Endothelial cell of umbilical vein (primary cell): ENCODE data around the gene CNOT4. TPM values are rescaled to one million over a fixed set of nuclear protein-coding genes. Genes with fewer than 3 reads are reported as not detected.

Experiments
- BruUV-seq: library from RNA; stranded (reverse); fragments of 400-500 nt; replicated peaks from 2 replicates; lab custom pipeline; 2021; lab: Mats Ljungman, UMichigan
- CTCF ChIA-PET: fragments of 300-600, 350-600 bp; sonication (Branson Sonifier 250); formaldehyde crosslinking; loops from one replicate; lab custom pipeline; 2021; ENCODE audit warnings: antibody characterized with exemption, inconsistent platforms; lab: Charles Lee
- POLR2A ChIA-PET: fragments of 300-600, 350-600 bp; sonication (Branson Sonifier 250); formaldehyde crosslinking; loops from one replicate; lab custom pipeline; 2021; ENCODE audit warnings: antibody characterized with exemption, inconsistent platforms; lab: Charles Lee
- DNase-seq: peaks from one replicate; pipeline ENCODE4 v3.0.0-alpha.2; 2011; ENCODE audit warnings: low read depth, low spot score
- FAIRE-seq: peaks from 2 replicates; lab custom pipeline; 2011; peaks lifted over from hg19 to GRCh38; lab: Jason Lieb, UNC
- H2AFZ ChIP-seq: 2 replicates; pipeline ENCODE4 v1.6.0; 2012; ENCODE audit warnings: low read depth, low read length, control low read depth, inconsistent platforms
- H3K27ac ChIP-seq: 2 replicates; pipeline ENCODE4 v1.5.1; 2011; ENCODE audit warnings: low read depth, mild to moderate bottlenecking, control low read depth, low read length, moderate library complexity; ENCODE audit not compliant: insufficient read depth
- H3K27me3 ChIP-seq, 2 experiments: 2 replicates each; pipeline versions ENCODE4 v1.6.0 to v1.6.1; 2011; ENCODE audit warnings: low read length in 2 of 2, mixed read lengths in 1 of 2; ENCODE audit not compliant: control insufficient read depth in 2 of 2, insufficient read depth in 2 of 2
- H3K36me3 ChIP-seq, 2 experiments: 2 replicates in 1 of 2; 3 replicates in 1 of 2; pipeline ENCODE4 v1.5.1; 2011; ENCODE audit warnings: low read length in 2 of 2, mild to moderate bottlenecking in 1 of 2, moderate library complexity in 1 of 2; ENCODE audit not compliant: control insufficient read depth in 2 of 2, insufficient read depth in 2 of 2; ENCODE audit errors: extremely low read depth in 1 of 2
- H3K4me1 ChIP-seq: 3 replicates; pipeline ENCODE4 v1.5.1; 2011; ENCODE audit warnings: mild to moderate bottlenecking, low read length; ENCODE audit not compliant: control insufficient read depth, insufficient read depth; ENCODE audit errors: extremely low read depth
- H3K4me2 ChIP-seq: 2 replicates; pipeline ENCODE4 v1.6.1; 2011; ENCODE audit warnings: low read length, control low read depth, mixed read lengths; ENCODE audit not compliant: insufficient read depth
- H3K4me3 ChIP-seq, 3 experiments: fragments of 200-600 bp in 1 of 3; sonication (generic), shearing (Covaris generic) in 1 of 3; replicated peaks in 1 of 3; 2 replicates each; pipeline ENCODE4 v1.5.1; 2011 to 2016; ENCODE audit warnings: control low read depth in 3 of 3, low read length in 3 of 3, mild to moderate bottlenecking in 2 of 3, inconsistent platforms in 1 of 3, low read depth in 1 of 3, moderate library complexity in 1 of 3; ENCODE audit not compliant: insufficient read depth in 1 of 3
- H3K79me2 ChIP-seq: 2 replicates; pipeline ENCODE4 v1.6.0; 2012; ENCODE audit warnings: low read length, inconsistent platforms; ENCODE audit not compliant: control insufficient read depth, insufficient read depth
- H3K9ac ChIP-seq: replicated peaks from 2 replicates; pipeline ENCODE3; 2011; ENCODE audit warnings: low read length, control low read depth; ENCODE audit not compliant: insufficient read depth; ENCODE audit errors: extremely low read depth
- H3K9me1 ChIP-seq: replicated peaks from 3 replicates; pipeline ENCODE4 v1.6.0; 2011; ENCODE audit warnings: mild to moderate bottlenecking, low read length; ENCODE audit not compliant: control insufficient read depth, insufficient read depth; ENCODE audit errors: extremely low read depth
- H3K9me3 ChIP-seq: replicated peaks from 2 replicates; pipeline ENCODE4 v1.5.1; 2012; ENCODE audit warnings: low read length, inconsistent platforms; ENCODE audit not compliant: control insufficient read depth, insufficient read depth
- H4K20me1 ChIP-seq: replicated peaks from 2 replicates; pipeline ENCODE3; 2011; ENCODE audit warnings: mild to moderate bottlenecking, low read length; ENCODE audit not compliant: control insufficient read depth, insufficient read depth; ENCODE audit errors: extremely low read depth
- EZH2 ChIP-seq: IDR thresholded peaks from 2 replicates; pipeline ENCODE4 v1.6.1; 2012; ENCODE audit warnings: borderline replicate concordance, low read depth, mild to moderate bottlenecking, moderate library complexity, low read length, inconsistent platforms; ENCODE audit not compliant: severe bottlenecking
- FOS ChIP-seq: IDR thresholded peaks from 2 replicates; pipeline ENCODE4 v1.6.1; 2011; ENCODE audit warnings: mild to moderate bottlenecking, low read length, moderate library complexity, borderline replicate concordance; ENCODE audit not compliant: insufficient read depth
- GATA2 ChIP-seq: IDR thresholded peaks from 2 replicates; pipeline ENCODE4 v1.7.0; 2011; ENCODE audit warnings: low read depth, mild to moderate bottlenecking, moderate library complexity, mixed read lengths, low read length; ENCODE audit not compliant: insufficient read length, insufficient read depth
- JUN ChIP-seq: IDR thresholded peaks from 2 replicates; pipeline ENCODE4 v1.6.1; 2011; ENCODE audit warnings: borderline replicate concordance, low read depth; ENCODE audit not compliant: insufficient read length, insufficient read depth
- MAX ChIP-seq: IDR thresholded peaks from 2 replicates; pipeline ENCODE4 v1.6.1; 2011; ENCODE audit not compliant: insufficient read depth, insufficient read length
- MYC ChIP-seq: IDR thresholded peaks from one replicate; pipeline ENCODE4 v1.6.1; 2011; ENCODE audit warnings: mild to moderate bottlenecking, low read depth, low read length
- POLR2A ChIP-seq: IDR thresholded peaks from 2 replicates; pipeline ENCODE4 v1.6.1; 2012; ENCODE audit warnings: low read depth, mild to moderate bottlenecking, control low read depth, low read length
- POLR2AphosphoS5 ChIP-seq: IDR thresholded peaks from 2 replicates; pipeline ENCODE4 v1.6.1; 2012; ENCODE audit warnings: low read depth, mild to moderate bottlenecking, control low read depth, low read length, moderate library complexity; ENCODE audit not compliant: insufficient read depth
- dilution Hi-C: fragments of 300-500 bp; cut with MboI; formaldehyde crosslinking; loops from one replicate; pipeline ENCODE4 v1.15.0; 2019; ENCODE audit warnings: low sequenced_read_pairs; ENCODE audit not compliant: extremely low pct_ligation_motif_present
- intact Hi-C: fragments of 100-400 bp; cut with micrococcal nuclease; formaldehyde crosslinking; loops from one replicate; pipeline ENCODE4 v1.10.0; 2022
- polyA plus RNA-seq, 4 experiments: library from polyadenylated mRNA; depleted of rRNA in 3 of 4; stranded (reverse) in 3 of 4; unstranded in 1 of 4; fragments of >200 nt; gene quantifications; 2 replicates each; pipeline versions ENCODE4 v1.2.1 to v1.2.3, GENCODE V29; 2011 to 2012; ENCODE audit warnings: missing spikeins in 1 of 4
- total RNA-seq: library from RNA; stranded (reverse); gene quantifications from 2 replicates; pipeline ENCODE4 v1.2.3, GENCODE V29; 2021
- TF ChIP-seq, protein P1 (sequence below), 2 donors: IDR thresholded peaks; 1 replicate in 1 of 2; 2 replicates in 1 of 2; pipeline ENCODE4 v1.5.1; 2011; ENCODE audit warnings: low read length in 2 of 2, mild to moderate bottlenecking in 2 of 2, moderate library complexity in 2 of 2, control low read depth in 1 of 2, inconsistent platforms in 1 of 2, low read depth in 1 of 2; ENCODE audit not compliant: insufficient read depth in 1 of 2; ENCODE audit errors: extremely low read depth in 1 of 2

CNOT4 gene
- total and polyA plus RNA-seq, 2 donors (not counting 3 experiments of a cell fraction or from before 2014, with no cell fraction given) = 10.3 to 21.7 TPM

GRCh38 chr7:135463908-135464307 is 46.0 kb downstream of the CNOT4 start:
- Histone ChIP-seq H3K27me3 (no peaks in the 10 kb centered on the region), H3K4me3 (no peak overlapping the region), H3K36me3 (no peaks in the 10 kb centered on the region), H2AFZ (no peak overlapping the region), H3K9ac (no peak overlapping the region), H3K9me3 (no peaks in the 10 kb centered on the region), H3K27ac (no peak overlapping the region), H3K4me2 (no peak overlapping the region), H4K20me1 (no peaks in the 10 kb centered on the region), H3K9me1 (no peaks in the 10 kb centered on the region), H3K4me1 (no peaks in the 10 kb centered on the region), H3K79me2 (peaks cover 55% of the 10 kb centered on the region)
- FAIRE-seq (no peak), DNase-seq (no peak)
- dilution Hi-C loops = no loop called here
- ChIA-PET POLR2A (no interaction called here), CTCF (no interaction called here)
- intact Hi-C loops = no loop called here
- TF ChIP-seq FOS (no peak), POLR2AphosphoS5 (no peak), MYC (no peak), GATA2 (no peak), POLR2A (no peak), MAX (no peak), EZH2 (no peak), JUN (no peak)
- TF ChIP-seq, protein P1, sequence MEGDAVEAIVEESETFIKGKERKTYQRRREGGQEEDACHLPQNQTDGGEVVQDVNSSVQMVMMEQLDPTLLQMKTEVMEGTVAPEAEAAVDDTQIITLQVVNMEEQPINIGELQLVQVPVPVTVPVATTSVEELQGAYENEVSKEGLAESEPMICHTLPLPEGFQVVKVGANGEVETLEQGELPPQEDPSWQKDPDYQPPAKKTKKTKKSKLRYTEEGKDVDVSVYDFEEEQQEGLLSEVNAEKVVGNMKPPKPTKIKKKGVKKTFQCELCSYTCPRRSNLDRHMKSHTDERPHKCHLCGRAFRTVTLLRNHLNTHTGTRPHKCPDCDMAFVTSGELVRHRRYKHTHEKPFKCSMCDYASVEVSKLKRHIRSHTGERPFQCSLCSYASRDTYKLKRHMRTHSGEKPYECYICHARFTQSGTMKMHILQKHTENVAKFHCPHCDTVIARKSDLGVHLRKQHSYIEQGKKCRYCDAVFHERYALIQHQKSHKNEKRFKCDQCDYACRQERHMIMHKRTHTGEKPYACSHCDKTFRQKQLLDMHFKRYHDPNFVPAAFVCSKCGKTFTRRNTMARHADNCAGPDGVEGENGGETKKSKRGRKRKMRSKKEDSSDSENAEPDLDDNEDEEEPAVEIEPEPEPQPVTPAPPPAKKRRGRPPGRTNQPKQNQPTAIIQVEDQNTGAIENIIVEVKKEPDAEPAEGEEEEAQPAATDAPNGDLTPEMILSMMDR (IDR thresholded peaks at IDR 0.05; ENCODE audit: extremely low read depth in 1 of 2, insufficient read depth in 1 of 2, low read depth in 1 of 2, low read length in 2 of 2) = no peak
- no TSS peak for BruUV-seq
